SH-SY5Y (cell line): Measurements from ENCODE around the gene CCDC192.

Source experiments
- GATA2 ChIP-seq: IDR thresholded peaks from 2 replicates; pipeline ENCODE4 v1.6.1; 2011; ENCODE audit warnings: mild to moderate bottlenecking, low read depth, low read length
- GATA3 ChIP-seq: IDR thresholded peaks from 2 replicates; pipeline ENCODE4 v1.6.1; 2011; ENCODE audit warnings: low read depth, mild to moderate bottlenecking, low read length, moderate library complexity

CCDC192 gene

DNA sequence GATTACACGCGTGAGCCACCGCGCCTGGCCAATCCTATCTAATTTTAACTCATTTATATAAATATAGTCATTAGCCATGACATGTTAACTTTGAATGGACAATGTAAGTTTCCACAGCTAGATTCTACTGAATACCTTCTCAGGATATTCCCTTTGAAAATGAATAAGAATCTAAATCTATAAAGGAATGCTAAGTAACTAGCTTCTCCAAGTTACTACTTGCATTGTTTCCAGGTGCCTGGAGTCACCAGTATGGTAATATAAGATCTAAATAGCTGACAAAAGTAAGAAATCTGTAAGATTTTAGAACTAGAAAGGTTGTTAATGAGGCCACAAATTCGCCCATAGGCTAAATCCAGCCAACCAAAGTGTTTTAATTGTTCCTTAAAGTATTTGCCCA is 191.3 kb downstream of the CCDC192 start:
- TF ChIP-seq GATA2: no peak
- no peak for TF ChIP-seq GATA3

GRCh38 chr5:127898551-127899213 is 195.5 kb downstream of the CCDC192 start:
- TF ChIP-seq GATA2 (no peak), GATA3 (no peak)

- TF ChIP-seq GATA2 (no peak), GATA3 (no peak)
Observed at GRCh38 chr5:127899214-127899610, 196.0 kb downstream of the CCDC192 start.

GRCh38 chr5:127906562-127907204 is 203.5 kb downstream of the CCDC192 start:
- TF ChIP-seq GATA3: no peak
- no peak for TF ChIP-seq GATA2

DNA sequence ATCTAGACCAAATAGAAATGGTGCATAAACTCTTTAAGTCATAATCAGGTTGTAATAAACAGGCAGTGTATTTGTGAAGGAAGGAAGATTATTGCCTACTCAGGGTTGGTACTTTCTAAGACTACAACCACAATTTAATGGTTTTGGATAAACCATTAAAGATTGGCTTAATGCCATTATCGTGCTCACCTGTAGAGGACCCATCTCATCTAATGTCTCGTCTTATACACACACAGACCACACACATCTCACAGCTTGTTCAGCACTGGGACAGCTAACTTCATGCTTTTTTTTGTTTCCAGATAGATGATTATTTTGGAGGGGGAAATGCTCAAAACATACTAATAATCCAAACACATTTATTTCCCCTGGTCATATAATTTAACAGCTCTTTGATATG is 204.7 kb downstream of the CCDC192 start:
- no peak for TF ChIP-seq GATA3
- TF ChIP-seq GATA2: no peak

DNA sequence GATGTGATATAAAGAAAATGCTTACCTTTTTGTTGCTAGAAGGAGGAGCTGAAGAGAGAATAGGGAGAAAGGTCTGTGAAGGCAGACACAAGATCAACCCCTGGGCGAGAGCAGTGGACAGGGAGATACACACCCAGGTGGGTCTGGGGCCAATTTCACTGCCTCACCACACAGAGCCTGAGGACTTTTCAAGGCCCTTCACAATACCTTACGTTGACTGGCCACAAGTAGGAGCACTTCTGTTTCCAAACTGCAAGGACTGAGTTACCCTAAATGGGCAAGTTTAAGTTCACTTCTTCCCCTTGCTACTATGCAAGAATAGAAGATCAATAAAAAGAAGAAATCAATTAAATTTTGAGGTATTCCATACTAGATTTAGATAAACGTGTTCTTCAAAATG is 205.9 kb downstream of the CCDC192 start:
- TF ChIP-seq GATA3 (no peak), GATA2 (no peak)

- TF ChIP-seq GATA3 (no peak), GATA2 (no peak)
Observed at GRCh38 chr5:127909821-127910220, 206.6 kb downstream of the CCDC192 start.

- TF ChIP-seq GATA3: no peak
- TF ChIP-seq GATA2: no peak
Observed at GRCh38 chr5:127910307-127910956, 207.2 kb downstream of the CCDC192 start.

- no peak for TF ChIP-seq GATA3
- no peak for TF ChIP-seq GATA2
Observed at GRCh38 chr5:127911619-127912018, 208.4 kb downstream of the CCDC192 start.

DNA sequence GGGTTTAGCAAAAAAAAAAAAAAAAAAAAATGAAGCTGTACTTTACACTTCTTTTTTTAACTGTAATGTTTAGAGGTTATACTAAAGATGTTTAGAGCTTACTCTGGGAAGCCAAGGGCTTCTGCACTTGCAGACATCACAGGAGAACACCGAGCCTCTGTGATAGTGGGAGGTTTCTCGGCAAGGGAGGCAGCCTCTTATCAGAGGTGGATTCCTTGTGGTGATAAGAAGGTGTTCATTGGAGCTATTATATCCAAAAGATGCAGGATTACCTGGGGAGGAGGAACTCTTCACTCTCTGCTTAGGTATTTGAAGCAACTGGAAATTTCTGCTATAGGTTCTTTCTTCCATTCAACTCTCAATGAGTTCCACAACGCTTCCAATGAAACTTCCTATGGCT is 209.2 kb downstream of the CCDC192 start:
- no peak for TF ChIP-seq GATA3
- TF ChIP-seq GATA2: no peak

- TF ChIP-seq GATA3: no peak
- no peak for TF ChIP-seq GATA2
Observed at GRCh38 chr5:127916885-127917573, 213.8 kb downstream of the CCDC192 start.

- no peak for TF ChIP-seq GATA2
- no peak for TF ChIP-seq GATA3
Observed at GRCh38 chr5:127919006-127919796, 216.0 kb downstream of the CCDC192 start.

DNA sequence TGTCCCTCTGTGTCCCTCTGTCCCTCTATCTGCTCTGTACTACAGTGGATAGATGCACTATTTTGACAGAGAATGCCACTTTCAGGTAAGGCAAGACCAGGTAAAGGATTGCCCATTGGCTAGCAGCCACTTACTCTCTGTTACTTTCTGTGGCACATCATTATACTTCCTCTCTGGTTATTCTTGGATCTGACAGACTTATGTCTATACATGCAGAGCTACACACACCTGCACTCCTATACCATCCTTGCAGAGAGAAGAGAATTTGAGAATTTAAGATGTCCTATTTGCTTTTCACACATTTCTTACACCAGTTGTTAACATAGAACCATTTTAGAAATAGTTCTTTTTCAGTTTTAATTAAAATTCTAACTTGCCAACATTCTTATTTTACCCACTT is 216.6 kb downstream of the CCDC192 start:
- TF ChIP-seq GATA2: no peak
- TF ChIP-seq GATA3: no peak

DNA sequence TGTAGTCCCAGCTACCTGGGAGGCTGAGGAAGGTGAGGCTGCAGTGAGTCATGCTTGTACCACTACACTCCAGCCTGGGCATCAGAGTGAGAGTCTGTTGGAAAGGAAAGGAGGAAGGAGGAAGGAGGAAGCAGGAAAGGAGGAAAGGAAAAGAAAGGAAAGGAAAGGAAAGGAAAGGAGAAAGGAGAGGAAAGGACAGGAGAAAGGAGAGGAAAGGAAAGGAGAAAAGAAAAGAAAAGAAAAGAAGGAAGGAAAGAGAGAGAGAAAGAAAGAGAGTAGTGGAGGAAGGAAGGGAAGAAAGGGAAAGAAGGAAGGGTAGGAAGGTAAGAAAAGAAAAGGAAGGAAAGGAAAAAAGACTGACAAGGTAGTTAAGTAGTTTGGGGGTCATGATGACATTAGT is 217.7 kb downstream of the CCDC192 start:
- TF ChIP-seq GATA2 (no peak), GATA3 (no peak)

DNA sequence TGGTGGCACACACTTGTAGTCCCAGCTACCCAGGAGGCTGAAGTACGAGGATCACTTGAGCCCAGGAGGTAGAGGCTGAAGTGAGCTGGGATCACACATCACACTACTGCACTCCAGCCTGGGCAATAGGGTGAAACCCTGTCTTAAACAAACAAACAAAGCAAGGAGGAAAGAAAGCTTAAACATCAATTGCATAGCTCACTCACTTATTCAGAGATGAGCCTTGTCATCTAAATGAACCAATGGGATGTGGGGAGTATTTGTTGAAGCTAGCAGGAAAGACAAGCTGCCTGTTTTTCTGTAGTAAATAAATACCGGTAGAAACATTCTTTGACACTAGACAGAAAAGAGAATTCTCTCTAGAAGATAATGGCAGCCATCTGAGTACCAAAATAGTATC is 219.4 kb downstream of the CCDC192 start:
- TF ChIP-seq GATA2 (no peak), GATA3 (no peak)
